Breast epithelium (tissue), 3 donors: Measurements from ENCODE around the gene CCDC186.
"Not testable (repeated sequence)": the region's sequence is repeated elsewhere in the genome, so short reads cannot be mapped to it uniquely, and the experiment has no call there.

Experiments
- POLR2A ChIP-seq: fragments of 450-650 bp; IDR thresholded peaks from one replicate; pipeline ENCODE4 v1.6.1; 2016; ENCODE audit warnings: antibody characterized with exemption, mild to moderate bottlenecking, moderate library complexity
- POLR2AphosphoS5 ChIP-seq, 3 donors: sonication (generic); formaldehyde crosslinking; IDR thresholded peaks; one replicate each; pipeline ENCODE4 v1.6.1; 2017; ENCODE audit warnings: antibody characterized with exemption in 3 of 3
- TF ChIP-seq, protein P1 (sequence below), 3 donors: fragments of 450-650 bp; IDR thresholded peaks; one replicate each; pipeline ENCODE4 v1.5.1; 2016 to 2017; ENCODE audit warnings: antibody characterized with exemption in 3 of 3, mild to moderate bottlenecking in 3 of 3, moderate library complexity in 3 of 3

- TF ChIP-seq POLR2A; POLR2AphosphoS5 (IDR thresholded peaks at IDR 0.05): not testable (repeated sequence)
- TF ChIP-seq, protein P1, sequence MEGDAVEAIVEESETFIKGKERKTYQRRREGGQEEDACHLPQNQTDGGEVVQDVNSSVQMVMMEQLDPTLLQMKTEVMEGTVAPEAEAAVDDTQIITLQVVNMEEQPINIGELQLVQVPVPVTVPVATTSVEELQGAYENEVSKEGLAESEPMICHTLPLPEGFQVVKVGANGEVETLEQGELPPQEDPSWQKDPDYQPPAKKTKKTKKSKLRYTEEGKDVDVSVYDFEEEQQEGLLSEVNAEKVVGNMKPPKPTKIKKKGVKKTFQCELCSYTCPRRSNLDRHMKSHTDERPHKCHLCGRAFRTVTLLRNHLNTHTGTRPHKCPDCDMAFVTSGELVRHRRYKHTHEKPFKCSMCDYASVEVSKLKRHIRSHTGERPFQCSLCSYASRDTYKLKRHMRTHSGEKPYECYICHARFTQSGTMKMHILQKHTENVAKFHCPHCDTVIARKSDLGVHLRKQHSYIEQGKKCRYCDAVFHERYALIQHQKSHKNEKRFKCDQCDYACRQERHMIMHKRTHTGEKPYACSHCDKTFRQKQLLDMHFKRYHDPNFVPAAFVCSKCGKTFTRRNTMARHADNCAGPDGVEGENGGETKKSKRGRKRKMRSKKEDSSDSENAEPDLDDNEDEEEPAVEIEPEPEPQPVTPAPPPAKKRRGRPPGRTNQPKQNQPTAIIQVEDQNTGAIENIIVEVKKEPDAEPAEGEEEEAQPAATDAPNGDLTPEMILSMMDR (IDR thresholded peaks at IDR 0.05), result not testable (repeated sequence)
Measured at GRCh38 chr10:114149476-114149875, 24.5 kb downstream of the CCDC186 start.
